Retina (tissue), 1 donor: ENCODE measurements around the gene SOCS1.

ENCODE experiments used
- DNase-seq: peaks from one replicate; pipeline ENCODE4 v3.0.0-alpha.2; 2016

The SOCS1 gene

GRCh38 chr16:11259655-11260595, 3.9 kb upstream of the SOCS1 start:
- no peak for DNase-seq

- DNase-seq: no peak
These were observed 2.8 kb upstream of the SOCS1 start for GRCh38 chr16:11258553-11259492.

DNA sequence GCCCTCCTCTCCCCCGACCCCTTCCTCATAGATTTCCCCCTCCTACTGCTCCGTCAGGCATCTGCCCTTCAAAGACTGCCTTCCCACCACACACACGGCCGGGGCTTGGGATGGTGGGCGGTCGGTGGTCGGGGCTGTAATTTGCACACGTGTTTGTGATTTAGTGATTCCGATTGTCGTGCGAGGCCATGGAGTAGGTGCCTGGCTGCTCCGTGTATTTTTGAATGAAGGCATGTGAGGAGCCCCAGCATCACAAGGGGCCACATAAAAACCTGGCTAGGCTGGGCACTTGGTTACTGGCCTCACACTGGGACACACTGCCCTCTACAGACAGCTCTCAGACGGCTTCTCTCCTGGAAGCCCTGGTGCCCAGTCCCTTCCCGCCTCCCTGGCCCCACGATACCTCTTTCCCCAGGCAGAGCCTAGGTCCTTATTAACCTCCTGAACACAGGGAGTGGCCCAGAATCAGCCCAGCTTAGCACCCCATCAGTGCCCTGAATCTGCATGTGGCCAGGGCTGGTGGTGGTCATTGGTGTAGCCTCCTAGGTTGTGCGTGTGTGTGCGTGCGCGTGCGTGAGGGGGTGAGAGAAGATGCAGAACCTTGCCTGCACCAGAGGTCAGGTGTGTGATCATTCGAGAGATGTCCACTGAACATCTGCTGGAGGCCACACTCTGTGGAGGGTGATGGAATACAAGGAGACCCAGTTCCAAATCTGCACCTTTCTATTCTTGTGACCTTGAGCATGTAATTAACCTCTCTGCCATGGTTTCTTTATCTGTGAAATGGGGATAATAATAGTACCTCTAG, 1.3 kb upstream of the SOCS1 start:
- DNase-seq: peak; percentile 86

DNA sequence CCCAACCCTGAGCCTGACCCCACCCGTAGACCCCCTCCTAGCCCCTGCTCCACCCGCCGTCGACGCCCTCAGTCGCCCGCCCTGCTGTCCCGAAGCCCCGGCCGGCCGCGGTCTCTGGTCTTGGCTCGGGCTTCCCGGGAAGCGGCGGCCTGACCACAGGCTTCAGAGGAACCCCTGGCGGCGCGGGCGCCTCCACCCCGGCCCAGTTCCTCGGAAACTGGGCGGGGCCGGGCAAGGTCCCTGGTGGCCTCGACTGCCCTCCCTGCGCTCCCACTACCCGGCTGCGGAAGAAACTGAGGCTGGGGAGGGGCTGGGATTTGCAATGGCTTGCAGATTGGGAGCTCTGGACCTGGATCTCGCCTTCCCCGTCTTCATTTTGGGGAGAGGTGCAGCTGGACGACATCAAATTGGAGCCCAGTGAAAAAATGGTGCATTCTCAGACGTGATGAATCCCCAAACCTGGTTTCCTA, 692 bp upstream of the SOCS1 start:
- peak; percentile 62 for DNase-seq

GRCh38 chr16:11254913-11255736, 879 bp downstream of the SOCS1 start:
- peak; percentile 78 for DNase-seq

DNA sequence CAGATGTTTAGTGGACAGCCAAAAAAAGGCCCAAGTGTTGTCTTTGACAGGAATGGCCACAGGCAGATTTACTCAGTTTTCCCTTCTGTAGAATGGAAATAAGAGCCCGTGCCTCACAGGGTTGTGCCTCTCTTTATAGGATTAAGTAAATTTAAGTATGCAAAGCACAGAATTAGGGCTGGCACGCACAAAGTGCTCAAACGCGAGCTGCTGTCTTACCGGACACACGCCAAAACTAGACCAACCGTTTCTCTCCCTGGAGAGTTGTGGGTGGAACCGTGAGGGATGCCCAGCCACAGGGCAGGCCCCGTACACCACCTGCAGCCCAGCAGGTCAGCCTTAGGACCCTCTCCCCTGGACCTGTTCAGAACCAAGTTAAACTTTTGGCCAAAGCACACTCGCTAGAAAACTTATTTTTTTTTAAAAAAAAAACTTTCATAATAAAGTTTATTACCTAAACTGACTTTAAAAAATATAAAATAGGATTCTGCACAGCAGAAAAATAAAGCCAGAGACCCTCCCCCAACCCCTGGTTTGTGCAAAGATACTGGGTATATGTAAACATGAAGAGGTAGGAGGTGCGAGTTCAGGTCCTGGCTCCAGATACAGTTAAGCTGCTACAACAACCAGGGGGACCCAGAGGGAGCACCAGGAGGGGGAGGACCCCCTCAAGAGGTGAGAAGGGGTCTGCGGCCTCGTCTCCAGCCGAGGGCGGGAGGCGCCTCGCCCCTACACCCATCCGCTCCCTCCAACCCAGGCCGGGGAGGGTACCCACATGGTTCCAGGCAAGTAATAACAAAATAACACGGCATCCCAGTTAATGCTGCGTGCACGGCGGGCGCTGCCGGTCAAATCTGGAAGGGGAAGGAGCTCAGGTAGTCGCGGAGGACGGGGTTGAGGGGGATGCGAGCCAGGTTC, 1.8 kb downstream of the SOCS1 start:
- no peak for DNase-seq

DNA sequence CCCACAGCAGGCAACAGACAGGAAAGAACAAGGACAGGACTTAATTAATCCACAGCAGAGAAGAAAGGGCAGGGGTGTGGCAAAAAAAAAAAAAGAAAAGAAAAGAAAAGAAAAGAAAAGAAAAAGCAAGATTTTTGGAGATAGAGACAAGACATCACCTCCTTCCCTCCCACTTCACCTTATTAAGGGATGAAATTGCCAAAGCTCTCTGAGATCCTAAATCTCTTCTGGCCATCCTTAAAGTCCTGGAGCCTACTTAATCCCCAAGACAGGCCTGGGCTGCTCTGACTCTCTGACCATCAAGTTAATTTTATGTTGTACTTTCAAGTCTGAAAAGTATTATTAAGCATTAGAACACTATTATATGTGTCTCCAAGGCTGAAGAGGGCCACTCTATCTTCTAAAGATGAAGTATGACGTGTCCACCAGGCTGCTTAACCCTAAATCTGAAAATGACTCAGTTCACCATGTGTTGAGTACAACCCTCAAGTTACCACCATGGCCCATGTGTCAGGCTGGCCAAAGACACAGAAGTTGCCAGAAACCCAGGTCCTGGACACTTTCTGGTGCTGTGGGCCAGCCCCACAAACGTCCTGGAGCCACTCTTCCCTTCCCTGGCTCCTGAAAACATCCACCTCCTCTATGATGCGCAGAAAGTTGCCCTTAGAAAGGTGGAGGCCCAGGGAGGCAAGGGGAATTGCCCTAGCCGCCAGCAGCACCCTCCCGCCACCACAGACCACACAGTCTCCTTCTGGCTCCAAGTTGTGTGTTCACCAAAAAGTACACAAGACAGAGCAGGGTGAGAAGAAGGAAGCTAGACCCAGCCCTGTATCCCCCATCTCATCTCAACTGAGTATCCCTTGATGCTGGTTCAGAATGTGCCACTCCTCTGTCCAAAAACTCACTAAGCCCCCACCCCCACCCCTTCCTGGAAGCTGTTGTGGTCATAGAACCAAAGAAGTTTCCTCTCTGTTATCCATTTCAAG, 2.7 kb downstream of the SOCS1 start:
- DNase-seq: no peak

DNA sequence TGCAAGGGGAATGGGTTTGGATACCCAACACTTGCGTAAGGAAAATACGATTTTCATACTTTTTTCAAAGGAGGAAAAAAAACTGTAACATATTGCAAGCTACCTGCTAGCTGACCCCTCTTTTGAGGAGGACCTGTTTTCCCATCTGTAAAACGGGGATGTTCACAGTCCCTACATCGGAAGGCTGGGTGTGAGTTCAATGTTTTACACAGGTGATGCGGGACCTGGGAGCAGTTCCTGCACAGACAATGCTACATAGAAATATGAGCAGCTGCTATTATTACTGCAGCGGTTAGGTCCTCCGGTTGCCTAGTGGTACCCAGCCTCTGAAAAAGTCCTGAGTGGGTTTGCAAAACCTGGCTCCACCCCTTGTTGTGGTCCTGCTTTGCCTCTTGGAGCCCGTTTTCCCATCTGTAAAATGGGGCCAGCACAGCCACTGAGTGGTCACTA, 3.5 kb downstream of the SOCS1 start:
- no peak for DNase-seq

DNA sequence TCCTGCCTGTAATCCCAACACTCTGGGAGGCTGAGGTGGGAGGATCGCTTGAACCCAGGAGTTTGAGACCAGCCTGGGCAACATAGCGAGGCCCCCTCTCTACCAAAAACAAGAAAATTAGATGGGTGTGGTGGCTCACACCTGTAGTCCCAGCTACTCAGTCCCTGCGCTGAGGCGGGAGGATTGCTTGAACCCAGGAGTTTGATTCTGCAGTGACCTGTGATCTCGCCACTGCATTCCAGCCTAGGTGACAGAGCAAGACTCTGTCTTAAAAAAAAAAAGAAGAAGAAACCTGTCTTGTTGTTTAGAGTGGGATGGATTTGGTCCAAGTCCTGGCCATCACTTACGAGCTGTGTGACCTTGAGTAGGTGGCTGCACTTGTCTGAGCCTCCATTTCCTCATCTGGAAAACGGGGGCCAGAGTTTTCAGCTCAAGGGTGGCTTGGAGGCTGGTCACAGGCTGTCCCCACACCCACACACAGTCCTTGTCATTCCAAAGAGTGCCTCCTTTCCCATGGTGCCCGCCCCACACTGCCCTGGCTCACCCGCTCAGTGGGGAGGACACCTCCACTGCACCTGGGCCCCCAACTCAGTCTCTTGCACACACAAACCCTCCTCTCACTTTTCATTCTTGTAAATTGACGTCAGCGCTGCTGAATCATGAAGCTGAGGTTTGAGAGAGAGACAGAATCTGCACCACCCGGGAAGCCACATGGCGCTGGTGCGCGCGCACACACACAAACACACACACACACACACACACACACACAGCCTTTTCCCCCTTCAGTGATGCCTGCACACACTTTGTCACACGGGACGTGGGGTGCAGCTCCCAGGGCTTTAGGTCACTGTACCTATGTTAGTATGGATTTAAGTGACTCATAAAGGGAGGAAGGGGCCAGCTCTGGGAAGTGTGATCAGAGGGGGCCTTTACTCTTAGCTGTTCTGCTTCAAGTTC, 4.2 kb downstream of the SOCS1 start:
- DNase-seq: no peak

GRCh38 chr16:11250786-11251524, 5.0 kb downstream of the SOCS1 start:
- DNase-seq: no peak

GRCh38 chr16:11250091-11250785, 5.8 kb downstream of the SOCS1 start:
- no peak for DNase-seq

GRCh38 chr16:11249233-11250061, 6.6 kb downstream of the SOCS1 start:
- no peak for DNase-seq

DNA sequence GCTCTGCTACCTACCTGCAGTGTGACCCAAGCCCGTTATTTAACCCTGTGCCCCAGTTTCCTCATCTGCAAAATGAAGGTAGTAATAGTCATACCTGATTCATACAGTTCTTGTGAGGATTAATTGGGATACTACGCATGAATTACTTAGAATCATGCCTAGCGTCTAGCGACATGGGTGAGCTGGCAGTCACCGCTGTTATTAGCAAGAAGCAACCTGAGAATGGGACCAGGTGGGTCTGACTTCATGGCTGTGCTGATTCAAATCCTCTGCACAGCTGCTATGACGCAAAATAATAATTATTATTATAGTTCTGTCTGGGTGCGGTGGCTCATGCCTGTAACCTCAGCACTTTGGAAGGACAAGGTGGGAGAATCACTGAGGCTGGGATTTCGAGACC, 7.9 kb downstream of the SOCS1 start:
- DNase-seq: no peak

DNA sequence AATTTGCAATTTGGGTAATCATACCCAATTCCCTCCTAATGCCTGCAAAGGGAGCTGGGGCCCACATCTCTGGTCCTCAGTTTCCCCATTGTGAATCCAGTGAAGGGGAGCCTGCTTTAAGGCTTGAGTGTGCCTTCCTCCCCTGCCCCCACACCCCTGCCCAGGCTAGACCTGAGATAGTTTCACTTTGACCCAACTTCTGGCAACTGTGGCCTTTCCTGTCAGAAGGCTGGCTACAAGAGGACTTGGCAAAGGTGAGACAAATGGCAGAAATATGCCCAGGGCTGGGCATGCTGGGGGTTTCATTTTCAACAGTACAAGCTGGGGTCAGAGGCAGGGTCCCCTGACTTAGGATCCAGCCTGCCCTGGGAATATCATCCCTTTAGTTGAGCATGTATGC, 10.0 kb downstream of the SOCS1 start:
- DNase-seq: no peak

- DNase-seq: no peak
These were observed 10.7 kb downstream of the SOCS1 start for GRCh38 chr16:11245222-11245737.
